H1 (cell line): ENCODE data around the gene TMEM51. TPM values are rescaled to one million over a fixed set of nuclear protein-coding genes. Genes with fewer than 3 reads are reported as not detected.

Experiments
- CTCF ChIA-PET: fragments of 300-600 bp; sonication (Branson Sonifier 250); formaldehyde crosslinking; loops from one replicate; lab custom pipeline; 2021; ENCODE audit not compliant: partially characterized antibody; lab: Charles Lee
- POLR2A ChIA-PET: fragments of 300-600 bp; sonication (Branson Sonifier 250); formaldehyde crosslinking; loops from one replicate; lab custom pipeline; 2021; ENCODE audit warnings: inconsistent platforms; ENCODE audit not compliant: partially characterized antibody; lab: Charles Lee
- DNase-seq, 2 experiments: peaks; one replicate each; pipeline versions ENCODE4 v3.0.0 to v3.0.0-alpha.2; 2010 to 2022; ENCODE audit warnings: low spot score in 2 of 2, low read depth in 1 of 2, mixed read lengths in 1 of 2
- FAIRE-seq: peaks from 2 replicates; lab custom pipeline; 2011; peaks lifted over from hg19 to GRCh38; lab: Jason Lieb, UNC
- H2AFZ ChIP-seq: 2 replicates; pipeline ENCODE4 v1.8.1; 2012; ENCODE audit warnings: low read length, inconsistent platforms
- H2AK5ac ChIP-seq: 2 replicates; pipeline ENCODE4 v1.6.1; 2013; ENCODE audit warnings: low read depth, low read length
- H2BK120ac ChIP-seq: replicated peaks from 2 replicates; pipeline ENCODE3; 2013; ENCODE audit warnings: low read depth, low read length, inconsistent platforms
- H2BK12ac ChIP-seq: 2 replicates; pipeline ENCODE4 v1.6.1; 2013; ENCODE audit warnings: low read depth, low read length
- H2BK15ac ChIP-seq: 2 replicates; pipeline ENCODE4 v1.6.1; 2013; ENCODE audit warnings: low read length
- H2BK20ac ChIP-seq: 2 replicates; pipeline ENCODE4 v1.6.1; 2013; ENCODE audit warnings: low read length
- H2BK5ac ChIP-seq: 2 replicates; pipeline ENCODE4 v1.6.1; 2013; ENCODE audit warnings: low read depth, low read length
- H3K14ac ChIP-seq: 2 replicates; pipeline ENCODE4 v1.6.1; 2013; ENCODE audit warnings: inconsistent platforms; ENCODE audit not compliant: insufficient read length
- H3K18ac ChIP-seq: 2 replicates; pipeline ENCODE4 v1.6.1; 2013; ENCODE audit warnings: low read length; ENCODE audit errors: extremely low read depth
- H3K23ac ChIP-seq: 2 replicates; pipeline ENCODE4 v1.6.1; 2013; ENCODE audit warnings: inconsistent platforms; ENCODE audit not compliant: insufficient read length
- H3K23me2 ChIP-seq: 2 replicates; pipeline ENCODE4 v1.6.1; 2013; ENCODE audit warnings: low read depth, low read length
- H3K27ac ChIP-seq: 2 replicates; pipeline ENCODE4 v1.6.1; 2011; ENCODE audit warnings: low read depth, low read length, inconsistent platforms
- H3K27me3 ChIP-seq, 4 experiments: replicated peaks in 1 of 4; 1 replicate in 1 of 4; 2 replicates in 3 of 4; pipeline versions ENCODE4 v1.6.1 to v1.8.1; 2011 to 2013; ENCODE audit warnings: low read length in 3 of 4, mild to moderate bottlenecking in 3 of 4, inconsistent platforms in 2 of 4, mixed read lengths in 2 of 4, moderate library complexity in 1 of 4; ENCODE audit not compliant: control insufficient read depth in 3 of 4, insufficient read depth in 3 of 4; ENCODE audit errors: extremely low read depth in 1 of 4
- H3K36me3 ChIP-seq, 4 experiments: 2 replicates each; pipeline versions ENCODE4 v1.6.1 to v1.8.1; 2011 to 2013; ENCODE audit warnings: mild to moderate bottlenecking in 4 of 4, low read length in 3 of 4, moderate library complexity in 2 of 4, control low read depth in 1 of 4, inconsistent platforms in 1 of 4; ENCODE audit not compliant: insufficient read depth in 4 of 4, control insufficient read depth in 2 of 4
- H3K4ac ChIP-seq: replicated peaks from 2 replicates; pipeline ENCODE3; 2013; ENCODE audit warnings: low read length, low read depth, mixed read lengths, inconsistent platforms; ENCODE audit not compliant: insufficient read length
- H3K4me1 ChIP-seq, 4 experiments: replicated peaks in 1 of 4; 1 replicate in 1 of 4; 2 replicates in 3 of 4; pipeline versions ENCODE4 v1.6.1 to v1.8.1; 2011 to 2013; ENCODE audit warnings: low read length in 3 of 4, inconsistent platforms in 2 of 4, mixed read lengths in 1 of 4; ENCODE audit not compliant: insufficient read depth in 4 of 4, control insufficient read depth in 3 of 4
- H3K4me2 ChIP-seq, 2 experiments: 2 replicates each; pipeline versions ENCODE4 v1.6.1 to v1.8.1; 2011 to 2013; ENCODE audit warnings: low read depth in 2 of 2, low read length in 2 of 2, control low read depth in 1 of 2, inconsistent platforms in 1 of 2, mild to moderate bottlenecking in 1 of 2; ENCODE audit not compliant: insufficient read depth in 1 of 2
- H3K4me3 ChIP-seq, 4 experiments: fragments of 200-600, 300-600 bp in 1 of 4; sonication (generic), shearing (Covaris generic), sonication (Bioruptor Twin) in 1 of 4; 2 replicates each; pipeline versions ENCODE4 v1.5.1 to v1.8.1; 2011 to 2016; ENCODE audit warnings: low read length in 4 of 4, low read depth in 3 of 4, control low read depth in 2 of 4, inconsistent platforms in 2 of 4, mild to moderate bottlenecking in 2 of 4, mixed read lengths in 1 of 4, moderate library complexity in 1 of 4; ENCODE audit not compliant: insufficient read depth in 2 of 4; ENCODE audit errors: extremely low read depth in 1 of 4
- H3K56ac ChIP-seq: replicated peaks from 2 replicates; pipeline ENCODE3; 2013; ENCODE audit warnings: low read depth, mild to moderate bottlenecking, mixed read lengths, low read length, inconsistent platforms; ENCODE audit not compliant: insufficient read length
- H3K79me1 ChIP-seq: 2 replicates; pipeline ENCODE4 v1.6.1; 2013; ENCODE audit warnings: low read depth, low read length, control low read depth
- H3K79me2 ChIP-seq, 2 experiments: 2 replicates each; pipeline versions ENCODE4 v1.6.1 to v1.8.1; 2012 to 2013; ENCODE audit warnings: low read length in 2 of 2, mild to moderate bottlenecking in 2 of 2, inconsistent platforms in 1 of 2; ENCODE audit not compliant: insufficient read depth in 2 of 2, control insufficient read depth in 1 of 2
- H3K9ac ChIP-seq, 4 experiments: replicated peaks in 1 of 4; 1 replicate in 1 of 4; 2 replicates in 3 of 4; pipeline versions ENCODE4 v1.6.1 to v1.8.1; 2011 to 2013; ENCODE audit warnings: low read depth in 3 of 4, low read length in 3 of 4, control low read depth in 2 of 4, mild to moderate bottlenecking in 2 of 4, moderate library complexity in 2 of 4, inconsistent platforms in 1 of 4; ENCODE audit errors: extremely low read depth in 1 of 4
- H3K9me3 ChIP-seq, 2 experiments: 2 replicates each; pipeline versions ENCODE4 v1.6.1 to v1.8.1; 2012 to 2013; ENCODE audit warnings: mild to moderate bottlenecking in 2 of 2, moderate library complexity in 2 of 2, control low read depth in 1 of 2, inconsistent platforms in 1 of 2, low read depth in 1 of 2, low read length in 1 of 2, mixed read lengths in 1 of 2; ENCODE audit not compliant: insufficient read depth in 2 of 2
- H4K20me1 ChIP-seq, 2 experiments: replicated peaks in 1 of 2; 2 replicates each; pipeline versions ENCODE3 to v1.8.1; 2011 to 2013; ENCODE audit warnings: inconsistent platforms in 2 of 2, low read length in 2 of 2, mild to moderate bottlenecking in 1 of 2; ENCODE audit not compliant: insufficient read depth in 2 of 2, control insufficient read depth in 1 of 2
- H4K5ac ChIP-seq: 2 replicates; pipeline ENCODE4 v1.6.1; 2013; ENCODE audit warnings: low read length, low read depth, mixed read lengths, inconsistent platforms; ENCODE audit not compliant: insufficient read length
- H4K8ac ChIP-seq: 2 replicates; pipeline ENCODE4 v1.8.0; 2013; ENCODE audit warnings: mild to moderate bottlenecking, moderate library complexity, low read length, inconsistent platforms; ENCODE audit not compliant: insufficient read depth; ENCODE audit errors: extremely low read depth
- H4K91ac ChIP-seq: replicated peaks from 2 replicates; pipeline ENCODE3; 2013; ENCODE audit warnings: low read length, mixed read lengths, inconsistent platforms; ENCODE audit not compliant: insufficient read length
- EZH2 ChIP-seq: fragments of 200-600 bp; sonication (generic); IDR thresholded peaks from 2 replicates; pipeline ENCODE4 v1.7.1; 2012; ENCODE audit warnings: low read depth, mild to moderate bottlenecking, moderate library complexity, low read length, inconsistent platforms; ENCODE audit not compliant: severe bottlenecking
- GTF2F1 ChIP-seq: IDR thresholded peaks from 2 replicates; pipeline ENCODE4 v1.6.1; 2012; ENCODE audit warnings: low read depth, low read length, improper control_type of control experiment, borderline replicate concordance
- HDAC2 ChIP-seq, 2 experiments: fragments of 300-600 bp in 1 of 2; sonication (generic) in 1 of 2; IDR thresholded peaks; 2 replicates each; pipeline ENCODE4 v1.6.1; 2011 to 2012; ENCODE audit warnings: low read depth in 2 of 2, low read length in 2 of 2, mild to moderate bottlenecking in 2 of 2, moderate library complexity in 2 of 2, borderline replicate concordance in 1 of 2, inconsistent platforms in 1 of 2
- HDAC6 ChIP-seq: IDR thresholded peaks from one replicate; pipeline ENCODE4 v1.7.1; 2012; ENCODE audit warnings: low read depth, mild to moderate bottlenecking, inconsistent platforms, low read length, moderate library complexity
- SUZ12 ChIP-seq: fragments of 200-600 bp; sonication (generic); IDR thresholded peaks from 2 replicates; pipeline ENCODE4 v1.6.1; 2012; ENCODE audit warnings: mild to moderate bottlenecking, inconsistent platforms, low read length, moderate library complexity, mixed read lengths
- TCF12 ChIP-seq: IDR thresholded peaks from 2 replicates; pipeline ENCODE4 v1.6.1; 2011; ENCODE audit warnings: low read depth, mild to moderate bottlenecking, low read length
- WGBS, 2 experiments: shearing (Covaris generic) in 1 of 2; methylation state at CpG; one replicate each; pipeline versions ENCODE4 v1.1.6 to v1.1.7; 2013 to 2015; ENCODE audit warnings: low lambda C conversion rate in 2 of 2, mixed read lengths in 2 of 2, inconsistent platforms in 1 of 2, low coverage in 1 of 2, missing lambda C conversion rate in 1 of 2; ENCODE audit not compliant: insufficient replicate concordance in 2 of 2, insufficient coverage in 1 of 2, insufficient read length in 1 of 2; ENCODE audit errors: extremely low coverage in 1 of 2, missing lambda C conversion rate in 1 of 2; 5-methylcytosine and 5-hydroxymethylcytosine counted together
- polyA plus RNA-seq, 7 experiments: library from polyadenylated mRNA; depleted of rRNA in 3 of 7; stranded (reverse) in 5 of 7; unstranded in 2 of 7; fragments of >200 nt in 5 of 7; fragments of 200-250 nt in 2 of 7; gene quantifications; 1 replicate in 5 of 7; 2 replicates in 1 of 7; 4 replicates in 1 of 7; pipeline versions ENCODE4 v1.2.1 to v1.2.3, GENCODE V29; 2011 to 2013; ENCODE audit warnings: missing spikeins in 2 of 7, mixed read lengths in 2 of 7
- total RNA-seq: library from RNA; stranded (reverse); fragmentation: NEBNext Ultra II Directional; extraction: Animal tissue kit (Norgen Biotek cat#: 25700); gene quantifications from 2 replicates; pipeline ENCODE4 v1.2.1, GENCODE V29; 2021
- TF ChIP-seq, protein P1 (sequence below): IDR thresholded peaks from 2 replicates; pipeline ENCODE4 v1.6.1; 2012; ENCODE audit warnings: inconsistent platforms
- TF ChIP-seq, protein P2 (sequence below): IDR thresholded peaks from 2 replicates; pipeline ENCODE4 v1.6.1; 2011; ENCODE audit warnings: low read length, improper control_type of control experiment

The TMEM51 gene
- total and polyA plus RNA-seq, 2 of the 8 experiments (the other 6 are each of a cell fraction or from before 2014, with no cell fraction given), result 9.9 to 10.7 TPM

DNA sequence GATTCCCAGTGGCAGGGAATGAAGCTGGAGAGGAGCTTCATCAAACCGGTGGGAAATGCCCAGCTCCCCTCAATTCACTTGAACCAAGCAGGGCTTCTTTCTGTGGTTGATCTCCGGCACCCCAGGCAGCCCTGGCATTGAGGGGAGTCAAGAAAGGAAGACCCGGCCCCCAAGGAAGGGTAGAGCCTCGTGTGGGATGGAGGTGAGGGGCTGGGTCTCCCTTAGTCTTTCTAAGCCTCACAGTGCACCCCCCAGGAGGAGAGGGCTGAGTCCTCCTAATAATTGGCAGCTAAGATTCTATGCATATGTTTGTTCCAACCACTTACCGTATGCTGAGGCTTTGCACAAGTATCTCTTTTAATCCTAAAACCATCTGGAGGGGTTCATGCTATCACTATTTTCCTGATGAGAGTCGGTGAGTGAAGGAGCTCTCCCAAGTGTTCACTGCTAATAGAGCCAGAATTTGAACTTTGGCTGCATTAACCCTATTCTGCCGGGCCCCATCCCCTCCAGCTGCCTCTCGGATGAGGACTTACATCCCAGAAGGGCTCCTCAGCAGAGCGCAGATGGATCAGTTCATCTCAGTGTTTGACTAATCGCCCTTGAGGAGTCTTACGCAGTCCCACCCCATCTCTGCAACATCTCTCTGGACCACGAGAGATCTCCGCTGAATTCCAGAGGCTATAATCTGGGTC is 33.1 kb upstream of the TMEM51 start:
- ChIA-PET CTCF (interaction anchor here (1.1 to 1.6 kb wide), 2 partner anchors 8 to 152 kb away, joined by 3 to 6 read pairs; no protein-coding TSS in a partner anchor), POLR2A (no interaction called here)
- H3K56ac ChIP-seq, result no peak overlapping the region
- H3K27me3 ChIP-seq, result no peaks in the 10 kb centered on the region; a peak in 1 of 7 replicates
- no peaks in the 10 kb centered on the region for H3K36me3 ChIP-seq
- no peaks in the 10 kb centered on the region for H3K4me1 ChIP-seq
- DNase-seq (no peak), FAIRE-seq (no peak)
- WGBS, 2 experiments, result 89% methylated on average over 13 of the region's 13 CpGs; no CpG with 5 or more reads in 1 of the 2 experiments
- no peak overlapping the region for H4K5ac ChIP-seq
- H3K23me2 ChIP-seq, result no peaks in the 10 kb centered on the region
- no peak overlapping the region for H2BK20ac ChIP-seq
- TF ChIP-seq TCF12 (no peak), SUZ12 (no peak), HDAC2 (IDR thresholded peaks at IDR 0.05; ENCODE audit: borderline replicate concordance in 1 of 2, low read depth in 2 of 2, low read length in 2 of 2) (no peak), GTF2F1 (no peak), HDAC6 (no peak), EZH2 (no peak)
- TF ChIP-seq, protein P1, sequence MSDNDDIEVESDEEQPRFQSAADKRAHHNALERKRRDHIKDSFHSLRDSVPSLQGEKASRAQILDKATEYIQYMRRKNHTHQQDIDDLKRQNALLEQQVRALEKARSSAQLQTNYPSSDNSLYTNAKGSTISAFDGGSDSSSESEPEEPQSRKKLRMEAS, result no peak
- TF ChIP-seq, protein P2, sequence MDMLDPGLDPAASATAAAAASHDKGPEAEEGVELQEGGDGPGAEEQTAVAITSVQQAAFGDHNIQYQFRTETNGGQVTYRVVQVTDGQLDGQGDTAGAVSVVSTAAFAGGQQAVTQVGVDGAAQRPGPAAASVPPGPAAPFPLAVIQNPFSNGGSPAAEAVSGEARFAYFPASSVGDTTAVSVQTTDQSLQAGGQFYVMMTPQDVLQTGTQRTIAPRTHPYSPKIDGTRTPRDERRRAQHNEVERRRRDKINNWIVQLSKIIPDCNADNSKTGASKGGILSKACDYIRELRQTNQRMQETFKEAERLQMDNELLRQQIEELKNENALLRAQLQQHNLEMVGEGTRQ, result no peak
- H3K23ac ChIP-seq, result no peak overlapping the region
- no peak overlapping the region for H2AFZ ChIP-seq
- H3K79me1 ChIP-seq, result no peaks in the 10 kb centered on the region
- H3K9me3 ChIP-seq, result no peaks in the 10 kb centered on the region
- no peak overlapping the region for H3K9ac ChIP-seq
- no peak overlapping the region for H3K4me2 ChIP-seq
- H4K91ac ChIP-seq, result no peak overlapping the region
- no peak overlapping the region for H2BK5ac ChIP-seq
- no peaks in the 10 kb centered on the region for H3K79me2 ChIP-seq
- H2BK120ac ChIP-seq, result no peak overlapping the region
- no peaks in the 10 kb centered on the region for H4K20me1 ChIP-seq
- 0 out of 2 replicates have a peak overlapping the region, but pooled peaks have one; percentile 27 for H2BK12ac ChIP-seq
- H4K8ac ChIP-seq, result no peak overlapping the region
- H3K14ac ChIP-seq, result no peak overlapping the region
- no peak overlapping the region for H2BK15ac ChIP-seq
- no peak overlapping the region for H3K18ac ChIP-seq
- H2AK5ac ChIP-seq, result no peak overlapping the region
- no peak overlapping the region for H3K4me3 ChIP-seq
- H3K27ac ChIP-seq, result no peak overlapping the region
- H3K4ac ChIP-seq, result no peak overlapping the region
